ENCODE data around the gene ARIH2.
A peak's percentile ranks its signal among the peaks of the same experiment; 100 is the strongest.

The ARIH2 gene

DNA sequence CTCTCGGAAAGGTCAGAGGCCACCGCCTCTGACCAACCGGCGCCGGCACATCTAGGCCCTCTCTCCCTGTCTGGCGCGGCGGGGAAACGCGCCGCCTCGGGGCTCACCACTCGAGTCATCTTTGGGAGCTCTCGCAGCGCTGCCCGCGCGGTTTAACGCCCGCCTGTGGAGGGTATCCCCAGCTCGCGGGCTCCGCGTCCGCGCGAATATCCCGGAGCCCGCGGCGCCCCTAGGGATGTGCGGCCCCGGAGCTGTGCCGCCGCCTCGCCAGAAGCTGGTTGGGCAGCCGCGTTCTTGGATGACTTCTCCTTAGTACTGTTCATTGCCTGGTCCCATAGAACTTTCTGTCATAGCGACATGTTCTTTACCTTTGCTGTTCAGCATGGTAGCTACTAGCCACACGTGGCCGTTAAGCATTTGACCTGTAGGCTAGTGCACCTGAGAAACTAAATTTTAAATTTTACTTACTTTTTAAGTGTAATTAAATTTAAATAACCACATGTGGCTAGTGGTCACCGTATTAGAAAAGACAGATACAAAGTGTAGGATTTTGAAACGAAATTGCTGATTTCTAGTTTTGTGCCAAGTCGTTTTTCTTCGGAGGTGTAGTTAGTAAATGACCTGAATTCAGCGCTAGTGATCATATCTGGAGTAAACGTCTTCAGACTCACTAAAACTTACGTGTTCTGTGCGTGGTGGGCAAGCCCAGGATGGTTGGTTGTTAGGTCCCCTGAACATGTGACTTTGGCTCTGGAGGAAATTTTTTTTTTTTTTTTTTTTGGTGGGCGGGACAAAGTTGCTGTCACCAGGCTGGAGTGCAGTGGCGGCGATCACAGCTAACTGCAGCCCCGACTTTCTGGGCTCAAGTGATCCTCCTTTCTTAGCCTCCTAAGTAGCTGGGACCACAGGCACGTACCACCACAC lies 835 bp downstream of the ARIH2 start:
- Histone ChIP-seq H3K56ac (ENCODE audit: low read length) (peak overlapping the region; percentile 83), H3K4me2 (ENCODE audit: low read length) (peak overlapping the region; percentile 92), H4K8ac (ENCODE audit: low read depth, low read length) (no peak overlapping the region), H3K27me3 (ENCODE audit: insufficient read depth, low read length, poor library complexity) (no peaks in the 10 kb centered on the region), H3K79me2 (ENCODE audit: control insufficient read depth, insufficient read depth, low read length) (peaks cover 29% of the 10 kb centered on the region), H3K9ac (ENCODE audit: low read length) (peak overlapping the region; percentile 96), H2AK5ac (ENCODE audit: low read length) (no peak overlapping the region), H3K36me3 (ENCODE audit: control insufficient read depth, insufficient read depth, low read length) (peaks cover 1% of the 10 kb centered on the region), H3K79me1 (ENCODE audit: low read length) (peaks cover 3% of the 10 kb centered on the region), H2BK15ac (replicated peaks; ENCODE audit: low read depth) (no peak overlapping the region), H3K18ac (ENCODE audit: low read length) (peak overlapping the region; percentile 88), H2BK5ac (ENCODE audit: low read length) (no peak overlapping the region), H3K4me1 (ENCODE audit: control insufficient read depth, low read depth, low read length) (no peaks in the 10 kb centered on the region), H3K27ac (ENCODE audit: low read depth, low read length) (peak overlapping the region; percentile 94), H3K4ac (ENCODE audit: low read depth, low read length) (no peak overlapping the region), H3K23ac (ENCODE audit: low read length) (no peak overlapping the region), H3K4me3 (ENCODE audit: low read length) (peak overlapping the region; percentile 48), H4K5ac (ENCODE audit: low read length) (no peak overlapping the region), H2BK120ac (ENCODE audit: low read depth, low read length) (no peak overlapping the region)
- DNase-seq, result peak; percentile 80
- no CpG with 5 or more reads among the region's 54 CpGs for WGBS (ENCODE audit: extremely low coverage, insufficient coverage, low lambda C conversion rate)

DNA sequence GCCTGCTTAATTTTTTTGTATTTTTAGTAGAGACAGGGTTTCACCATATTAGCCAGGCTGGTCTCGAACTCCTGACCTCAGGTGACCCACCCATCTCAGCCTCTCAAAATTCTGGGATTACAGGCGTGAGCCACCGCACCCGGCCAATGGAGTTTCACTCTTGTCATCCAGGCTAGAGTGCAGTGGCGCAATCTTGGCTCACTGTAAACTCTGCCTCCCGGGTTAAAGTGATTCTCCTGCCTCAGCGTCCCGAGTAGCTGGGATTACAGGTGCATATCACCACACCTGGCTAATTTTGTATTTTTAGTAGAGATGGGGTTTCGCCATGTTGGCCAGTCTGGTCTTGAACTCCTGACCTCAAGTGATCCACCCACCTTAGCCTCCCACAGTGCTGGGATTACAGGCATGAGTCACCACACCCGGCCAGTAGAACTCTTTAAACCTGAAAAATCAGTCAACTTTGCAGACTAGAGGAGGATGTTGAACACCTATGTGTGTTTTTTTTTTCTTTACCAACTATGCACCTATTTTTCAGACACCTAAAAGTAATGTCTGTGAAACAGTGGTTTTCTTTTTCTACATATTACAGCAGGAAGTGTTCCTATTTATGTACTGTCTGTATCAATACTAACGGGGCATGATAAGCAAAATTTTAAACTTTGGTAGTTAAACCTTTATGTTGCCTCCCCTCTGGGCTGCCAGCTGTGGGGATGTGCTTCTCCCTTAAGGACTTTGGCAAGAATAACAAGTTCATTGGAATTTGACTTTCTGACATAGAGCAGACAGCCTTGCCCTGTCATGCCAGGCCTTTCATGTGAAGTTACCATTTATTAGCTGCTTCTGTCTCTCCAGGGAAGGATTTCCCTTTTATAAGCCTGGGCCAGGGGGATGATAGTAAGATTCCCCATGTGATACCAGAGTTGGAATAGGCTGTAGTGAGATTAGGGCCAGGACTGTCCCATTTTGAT lies 8.1 kb downstream of the ARIH2 start:
- Histone ChIP-seq H3K4ac (ENCODE audit: low read depth, low read length) (no peak overlapping the region), H3K18ac (ENCODE audit: low read length) (no peak overlapping the region), H2BK120ac (ENCODE audit: low read depth, low read length) (no peak overlapping the region), H3K4me3 (ENCODE audit: low read length) (no peak overlapping the region), H2AK5ac (ENCODE audit: low read length) (no peak overlapping the region), H3K79me2 (ENCODE audit: control insufficient read depth, insufficient read depth, low read length) (peaks cover 48% of the 10 kb centered on the region), H3K79me1 (ENCODE audit: low read length) (peaks cover 10% of the 10 kb centered on the region), H3K36me3 (ENCODE audit: control insufficient read depth, insufficient read depth, low read length) (peaks cover 3% of the 10 kb centered on the region), H3K23ac (ENCODE audit: low read length) (no peak overlapping the region), H3K4me2 (ENCODE audit: low read length) (no peak overlapping the region), H4K5ac (ENCODE audit: low read length) (no peak overlapping the region), H3K9ac (ENCODE audit: low read length) (no peak overlapping the region), H3K4me1 (ENCODE audit: control insufficient read depth, low read depth, low read length) (no peaks in the 10 kb centered on the region), H2BK15ac (replicated peaks; ENCODE audit: low read depth) (no peak overlapping the region), H3K56ac (ENCODE audit: low read length) (no peak overlapping the region), H4K8ac (ENCODE audit: low read depth, low read length) (no peak overlapping the region), H3K27ac (ENCODE audit: low read depth, low read length) (no peak overlapping the region), H2BK5ac (ENCODE audit: low read length) (no peak overlapping the region), H3K27me3 (ENCODE audit: insufficient read depth, low read length, poor library complexity) (no peaks in the 10 kb centered on the region)
- WGBS (ENCODE audit: extremely low coverage, insufficient coverage, low lambda C conversion rate), result no CpG with 5 or more reads among the region's 11 CpGs
- no peak for DNase-seq

DNA sequence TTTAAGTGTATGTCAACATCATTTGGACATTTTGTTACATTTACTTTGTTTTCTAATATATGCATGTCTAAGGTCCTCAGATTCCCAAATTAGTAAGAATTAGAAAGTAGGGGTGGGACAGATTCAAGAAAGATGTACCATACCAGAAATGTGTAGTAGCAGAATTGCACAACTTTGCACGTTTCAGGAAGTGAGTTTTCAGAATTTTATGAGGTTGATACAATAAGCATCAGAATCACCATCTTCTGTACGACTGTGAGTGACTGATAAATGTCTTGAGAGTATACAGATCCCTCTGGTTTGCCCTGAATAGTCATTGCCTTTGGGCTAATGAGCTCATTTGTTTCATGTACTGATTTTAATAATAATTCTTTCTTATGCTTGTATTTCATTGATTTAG lies 9.3 kb downstream of the ARIH2 start:
- Histone ChIP-seq H4K8ac (ENCODE audit: low read depth, low read length) (no peak overlapping the region), H3K36me3 (ENCODE audit: control insufficient read depth, insufficient read depth, low read length) (peaks cover 3% of the 10 kb centered on the region), H3K27ac (ENCODE audit: low read depth, low read length) (no peak overlapping the region), H3K4me3 (ENCODE audit: low read length) (no peak overlapping the region), H3K56ac (ENCODE audit: low read length) (no peak overlapping the region), H3K79me1 (ENCODE audit: low read length) (peaks cover 12% of the 10 kb centered on the region), H2BK5ac (ENCODE audit: low read length) (no peak overlapping the region), H3K4me1 (ENCODE audit: control insufficient read depth, low read depth, low read length) (no peaks in the 10 kb centered on the region), H3K9ac (ENCODE audit: low read length) (no peak overlapping the region), H3K4me2 (ENCODE audit: low read length) (no peak overlapping the region), H3K4ac (ENCODE audit: low read depth, low read length) (no peak overlapping the region), H3K23ac (ENCODE audit: low read length) (no peak overlapping the region), H2BK15ac (replicated peaks; ENCODE audit: low read depth) (no peak overlapping the region), H3K79me2 (ENCODE audit: control insufficient read depth, insufficient read depth, low read length) (peaks cover 51% of the 10 kb centered on the region), H2BK120ac (ENCODE audit: low read depth, low read length) (no peak overlapping the region), H3K27me3 (ENCODE audit: insufficient read depth, low read length, poor library complexity) (no peaks in the 10 kb centered on the region), H4K5ac (ENCODE audit: low read length) (no peak overlapping the region), H2AK5ac (ENCODE audit: low read length) (no peak overlapping the region), H3K18ac (ENCODE audit: low read length) (no peak overlapping the region)
- DNase-seq, result no peak
- no CpG with 5 or more reads among the region's 2 CpGs for WGBS (ENCODE audit: extremely low coverage, insufficient coverage, low lambda C conversion rate)

- Histone ChIP-seq H3K18ac (ENCODE audit: low read length) (no peak overlapping the region), H3K4ac (ENCODE audit: low read depth, low read length) (no peak overlapping the region), H2BK15ac (replicated peaks; ENCODE audit: low read depth) (no peak overlapping the region), H3K79me2 (ENCODE audit: control insufficient read depth, insufficient read depth, low read length) (peaks cover 54% of the 10 kb centered on the region), H2BK5ac (ENCODE audit: low read length) (no peak overlapping the region), H3K56ac (ENCODE audit: low read length) (no peak overlapping the region), H2AK5ac (ENCODE audit: low read length) (no peak overlapping the region), H3K79me1 (ENCODE audit: low read length) (peaks cover 12% of the 10 kb centered on the region), H3K27ac (ENCODE audit: low read depth, low read length) (no peak overlapping the region), H3K36me3 (ENCODE audit: control insufficient read depth, insufficient read depth, low read length) (peaks cover 3% of the 10 kb centered on the region), H4K5ac (ENCODE audit: low read length) (no peak overlapping the region), H2BK120ac (ENCODE audit: low read depth, low read length) (no peak overlapping the region), H3K4me2 (ENCODE audit: low read length) (no peak overlapping the region), H4K8ac (ENCODE audit: low read depth, low read length) (no peak overlapping the region), H3K4me1 (ENCODE audit: control insufficient read depth, low read depth, low read length) (no peaks in the 10 kb centered on the region), H3K9ac (ENCODE audit: low read length) (no peak overlapping the region), H3K4me3 (ENCODE audit: low read length) (no peak overlapping the region), H3K27me3 (ENCODE audit: insufficient read depth, low read length, poor library complexity) (no peaks in the 10 kb centered on the region), H3K23ac (ENCODE audit: low read length) (no peak overlapping the region)
- no CpG with 5 or more reads among the region's 1 CpG for WGBS (ENCODE audit: extremely low coverage, insufficient coverage, low lambda C conversion rate)
- no peak for DNase-seq
These were observed 10.0 kb downstream of the ARIH2 start for GRCh38 chr3:48928679-48929078.

- H3K27ac ChIP-seq (ENCODE audit: low read depth, low read length), result no peak overlapping the region
- no peak for DNase-seq
- H3K9ac ChIP-seq (ENCODE audit: low read length), result no peak overlapping the region
- no peak overlapping the region for H2BK120ac ChIP-seq (ENCODE audit: low read depth, low read length)
- H3K4me1 ChIP-seq (ENCODE audit: control insufficient read depth, low read depth, low read length), result no peaks in the 10 kb centered on the region
- no peak overlapping the region for H4K8ac ChIP-seq (ENCODE audit: low read depth, low read length)
- H2BK5ac ChIP-seq (ENCODE audit: low read length), result no peak overlapping the region
- H3K79me1 ChIP-seq (ENCODE audit: low read length), result peaks cover 14% of the 10 kb centered on the region
- peaks cover 4% of the 10 kb centered on the region for H3K36me3 ChIP-seq (ENCODE audit: control insufficient read depth, insufficient read depth, low read length)
- no peak overlapping the region for H2BK15ac ChIP-seq (replicated peaks; ENCODE audit: low read depth)
- H3K27me3 ChIP-seq (ENCODE audit: insufficient read depth, low read length, poor library complexity), result no peaks in the 10 kb centered on the region
- no peak overlapping the region for H3K4me2 ChIP-seq (ENCODE audit: low read length)
- no peak overlapping the region for H3K4me3 ChIP-seq (ENCODE audit: low read length)
- H3K23ac ChIP-seq (ENCODE audit: low read length), result no peak overlapping the region
- no peak overlapping the region for H2AK5ac ChIP-seq (ENCODE audit: low read length)
- no peak overlapping the region for H3K18ac ChIP-seq (ENCODE audit: low read length)
- H3K79me2 ChIP-seq (ENCODE audit: control insufficient read depth, insufficient read depth, low read length), result peaks cover 50% of the 10 kb centered on the region
- H4K5ac ChIP-seq (ENCODE audit: low read length), result no peak overlapping the region
- WGBS (ENCODE audit: extremely low coverage, insufficient coverage, low lambda C conversion rate), result no CpG with 5 or more reads among the region's 3 CpGs
- no peak overlapping the region for H3K4ac ChIP-seq (ENCODE audit: low read depth, low read length)
- H3K56ac ChIP-seq (ENCODE audit: low read length), result no peak overlapping the region
These were observed 10.9 kb downstream of the ARIH2 start for GRCh38 chr3:48929358-48930035.
